ENCODE data around the gene COL11A2. TPM values are rescaled to one million over a fixed set of nuclear protein-coding genes. Genes with fewer than 3 reads are reported as not detected.
"Not testable (repeated sequence)": the region's sequence is repeated elsewhere in the genome, so short reads cannot be mapped to it uniquely, and the experiment has no call there.

Gene COL11A2
- polyA plus RNA-seq, 5 donors = 3.0 to 10.8 (median 3.8) TPM

DNA sequence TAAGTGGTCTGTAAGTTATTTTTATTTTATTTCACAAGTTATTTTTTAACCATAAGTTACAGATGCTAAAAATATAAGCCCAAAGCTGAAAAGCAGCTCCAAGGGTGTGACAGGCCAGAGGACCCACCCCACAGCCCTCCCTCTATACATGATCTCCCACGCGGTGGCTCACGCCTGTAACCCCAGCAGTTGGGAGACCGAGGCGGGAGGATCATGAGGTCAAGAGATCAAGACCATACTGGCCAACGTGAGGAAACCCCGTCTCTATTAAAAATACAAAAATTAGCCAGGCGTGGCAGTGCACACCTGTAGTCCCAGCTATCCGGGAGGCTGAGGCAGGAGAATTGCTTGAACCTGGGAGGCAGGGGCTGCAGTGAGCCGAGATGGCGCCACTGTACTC, 32.2 kb downstream of the COL11A2 start:
- DNase-seq = no peak

DNA sequence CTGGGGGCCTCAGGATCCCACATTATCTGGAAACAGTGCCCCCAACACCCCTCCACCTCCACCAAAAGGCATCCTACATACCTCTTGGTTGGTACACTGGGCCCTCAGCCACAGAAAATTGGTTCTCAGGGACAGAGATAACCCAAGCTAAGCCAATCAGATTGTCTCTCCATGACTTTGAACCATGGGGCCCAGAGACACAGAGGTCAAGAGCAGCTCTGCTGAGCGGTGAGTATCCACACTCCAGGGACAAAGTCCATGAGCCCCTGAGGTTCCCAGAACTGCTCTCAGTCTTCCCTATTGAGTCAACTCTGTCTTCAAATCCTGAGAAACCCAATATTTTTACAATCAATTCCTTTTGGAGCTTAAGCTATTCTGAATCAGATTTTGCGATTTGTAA, 35.3 kb downstream of the COL11A2 start:
- DNase-seq = no peak

DNA sequence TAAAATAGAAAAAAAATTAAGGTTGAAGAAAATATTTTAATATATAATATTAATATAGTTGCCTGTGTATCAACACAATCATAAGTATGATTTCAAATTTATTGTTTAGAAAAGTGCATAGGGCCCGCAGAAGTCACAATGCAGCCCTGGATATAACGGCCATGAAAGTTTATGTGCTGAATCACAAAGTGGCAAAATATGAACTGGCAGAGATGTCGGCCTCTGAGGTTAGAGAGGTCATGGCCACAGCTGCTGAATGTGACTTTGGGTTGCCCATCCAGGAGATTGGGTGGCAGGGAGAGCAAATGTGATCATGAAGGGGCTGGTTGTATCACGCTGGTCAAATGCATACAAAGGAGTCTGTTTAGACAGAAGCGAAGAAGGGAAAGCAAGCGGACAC, 35.7 kb downstream of the COL11A2 start:
- no peak for DNase-seq

DNA sequence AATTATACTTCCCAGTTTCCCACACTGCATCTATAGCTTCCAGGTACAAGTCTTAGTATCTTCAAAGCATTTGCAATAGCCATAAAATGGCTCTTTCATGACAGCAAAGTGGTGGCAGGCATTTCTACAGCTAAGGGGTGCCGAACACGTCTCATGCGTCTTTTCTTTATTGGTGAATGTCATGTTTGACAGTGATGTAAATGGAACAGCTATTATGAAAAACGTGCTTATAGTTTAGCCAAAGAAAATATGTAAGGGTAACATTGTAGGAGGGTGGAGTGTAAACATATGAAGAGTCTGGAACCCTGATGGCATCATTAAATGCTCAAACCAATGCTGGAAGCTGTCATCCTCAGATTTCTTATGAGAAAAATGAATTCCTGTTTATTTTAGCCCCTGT, 37.9 kb downstream of the COL11A2 start:
- DNase-seq = no peak

DNA sequence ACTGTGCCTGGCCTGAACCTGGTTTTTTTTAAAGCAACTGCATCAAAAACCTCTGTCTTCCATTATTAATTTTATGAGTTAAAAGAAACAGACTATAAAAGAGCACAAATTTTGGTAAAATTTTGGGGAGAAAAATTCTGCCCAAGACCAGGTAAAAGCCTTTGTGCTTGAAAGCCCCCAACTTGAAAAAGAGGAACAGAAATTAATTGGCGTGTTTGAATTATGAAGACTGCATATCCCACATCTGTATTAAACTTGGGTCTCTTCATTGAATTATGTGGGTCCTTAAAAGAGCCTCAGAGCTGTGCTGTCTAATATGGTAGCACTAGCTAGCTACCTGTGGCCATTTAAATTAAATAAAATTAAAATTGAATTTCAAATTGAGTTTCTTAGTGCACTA, 41.2 kb downstream of the COL11A2 start:
- DNase-seq = no peak

DNA sequence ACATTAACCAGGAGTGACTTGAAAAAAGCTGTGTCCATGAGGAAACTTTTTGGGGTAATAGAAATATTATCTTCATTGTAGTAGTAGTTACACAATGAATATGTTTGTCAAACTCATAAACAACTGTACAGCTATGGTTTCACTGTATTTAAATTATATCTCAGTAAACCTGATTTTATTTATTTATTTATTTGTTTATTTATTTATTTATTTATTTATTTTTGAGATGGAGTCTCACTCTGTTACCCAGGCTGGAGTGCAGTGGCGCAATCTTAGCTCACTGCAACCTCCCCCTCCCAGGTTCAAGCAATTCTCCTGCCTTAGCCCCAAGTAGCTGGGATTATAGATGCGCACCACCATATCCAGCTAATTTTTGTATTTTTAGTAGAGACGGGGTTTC, 41.7 kb downstream of the COL11A2 start:
- DNase-seq = not testable (repeated sequence)

DNA sequence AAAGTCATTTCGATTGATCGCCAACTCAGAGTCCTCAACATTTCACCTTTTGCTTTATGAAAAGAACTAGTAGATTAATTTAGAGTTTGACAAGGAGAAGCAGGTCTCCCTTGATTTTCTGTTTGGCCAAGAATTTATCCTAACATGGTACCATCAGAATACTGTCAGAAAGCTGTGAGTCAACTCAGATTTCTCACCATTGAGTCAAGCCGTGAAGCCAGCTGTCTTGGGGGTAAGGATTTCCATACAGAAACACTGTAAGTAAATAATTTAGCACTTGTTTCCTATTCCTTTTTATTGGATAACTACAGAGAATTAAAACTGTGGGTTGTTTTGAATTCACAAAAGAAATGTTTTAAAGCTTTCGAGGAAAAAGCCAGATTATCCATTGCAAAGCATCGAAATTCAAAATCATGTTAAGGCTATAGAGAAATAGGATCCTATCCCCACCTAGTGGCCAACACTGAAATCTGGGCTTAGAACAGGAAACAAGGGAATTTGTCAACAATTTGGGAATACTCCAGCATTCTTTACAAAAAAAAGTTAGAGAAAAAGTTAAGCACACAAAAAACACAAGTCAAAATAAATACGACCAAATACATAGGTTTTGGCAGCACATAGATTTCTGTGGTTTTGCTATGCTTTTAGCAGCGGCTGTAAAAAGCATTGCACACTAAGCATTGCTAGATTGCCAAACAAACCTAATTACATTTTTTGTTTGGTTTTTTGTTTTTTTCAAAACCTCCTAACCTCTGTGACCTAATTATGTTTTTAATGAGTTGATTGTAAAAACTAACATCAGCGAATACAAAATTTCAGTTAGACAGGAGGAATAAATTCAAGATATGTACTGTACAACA, 44.2 kb downstream of the COL11A2 start:
- DNase-seq = peak; percentile 65 to 75

DNA sequence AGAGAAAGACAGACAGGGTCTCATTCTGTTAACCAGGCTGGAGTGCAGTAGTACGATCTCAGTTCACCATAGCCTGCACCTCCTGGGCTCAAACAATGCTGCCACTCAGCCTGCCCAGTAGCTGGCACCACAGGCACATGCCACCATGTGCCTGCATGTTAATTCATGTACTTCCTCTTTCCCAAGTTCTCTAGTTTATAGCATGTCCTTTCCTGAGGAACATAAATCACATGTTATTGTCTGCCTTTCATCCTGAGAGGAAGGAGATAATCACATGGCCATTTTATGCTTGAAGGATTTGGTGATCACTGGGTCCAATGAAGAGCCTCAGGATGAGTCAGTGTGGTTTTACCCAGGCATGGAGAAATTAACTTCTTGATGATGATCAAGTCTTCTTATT, 47.9 kb downstream of the COL11A2 start:
- no peak for DNase-seq

DNA sequence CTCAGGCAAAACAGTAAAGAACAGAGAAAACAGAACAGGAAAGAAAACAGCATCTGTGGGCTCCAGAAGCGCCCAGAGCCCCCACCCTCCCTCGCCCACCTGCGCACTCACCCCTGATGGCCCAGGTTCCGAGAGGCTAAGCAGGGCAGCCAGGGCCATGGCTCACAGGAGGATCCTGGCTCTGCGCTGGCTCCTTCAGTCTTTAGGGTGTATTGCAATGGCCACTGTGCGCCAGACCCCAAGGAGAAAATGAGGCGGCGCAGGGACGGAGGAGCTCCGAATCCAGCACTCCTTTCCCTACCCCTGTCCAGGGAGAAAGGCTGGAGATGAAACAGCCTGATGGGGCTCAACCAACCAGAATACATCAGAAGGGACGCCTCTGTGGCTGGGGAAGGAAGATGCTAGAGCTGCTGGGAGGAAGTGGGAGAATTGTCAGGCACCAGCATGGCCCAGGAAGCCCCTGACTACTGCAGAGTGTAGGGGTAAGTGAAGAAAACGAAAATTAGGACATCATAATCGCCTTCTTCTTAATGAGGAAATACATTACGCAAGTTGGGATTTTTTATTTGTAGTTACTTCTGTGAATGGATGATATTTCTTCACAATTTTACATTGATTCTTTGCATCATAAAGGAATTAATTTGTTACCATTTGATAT, 49.0 kb downstream of the COL11A2 start:
- DNase-seq = no peak

DNA sequence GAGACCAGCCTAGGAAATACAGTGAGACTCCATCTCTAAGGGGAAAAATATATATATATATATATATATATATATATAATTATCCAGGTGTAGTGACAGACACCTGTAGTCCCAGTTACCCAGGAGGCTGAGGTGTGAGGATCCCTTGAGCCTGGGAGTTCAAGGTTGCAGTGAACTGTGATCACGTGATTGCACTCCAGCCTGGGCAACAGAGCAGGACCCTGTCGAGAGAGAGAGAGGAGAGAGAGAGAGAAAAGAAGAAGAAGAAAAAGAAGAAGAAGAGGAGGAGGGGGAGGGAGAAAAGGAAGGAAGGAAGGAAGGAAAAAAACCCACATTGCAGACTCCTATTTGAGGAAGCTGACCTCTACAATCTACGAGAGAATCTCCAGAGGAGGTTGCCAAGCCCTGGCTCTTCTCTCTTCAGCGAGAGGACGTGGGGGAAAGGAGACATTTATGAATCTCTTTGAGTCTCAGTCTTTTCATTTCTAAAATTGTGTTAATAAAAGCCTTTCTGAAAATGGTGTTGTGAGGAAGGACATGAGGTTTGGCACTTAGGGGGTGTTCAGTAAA, 49.7 kb downstream of the COL11A2 start:
- DNase-seq = no peak

DNA sequence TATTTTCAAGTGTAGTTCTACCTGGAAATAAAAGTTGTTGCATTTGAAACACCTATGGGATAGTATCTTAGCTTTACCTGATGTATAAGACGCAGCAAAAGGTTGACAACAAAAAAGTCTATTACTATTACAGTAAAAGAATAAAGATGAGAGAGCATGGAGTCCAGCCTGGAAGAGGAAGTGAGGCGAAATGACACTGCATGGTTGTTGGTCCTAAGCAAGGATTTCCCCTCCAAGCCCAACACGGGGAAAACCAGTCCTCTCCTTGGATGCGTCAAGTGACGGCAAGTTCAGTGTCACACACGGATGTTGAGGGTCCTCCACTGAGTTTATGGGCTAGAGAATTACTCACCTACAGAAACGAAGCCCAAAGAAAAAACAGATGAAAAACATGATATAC, 51.7 kb downstream of the COL11A2 start:
- no peak for DNase-seq

DNA sequence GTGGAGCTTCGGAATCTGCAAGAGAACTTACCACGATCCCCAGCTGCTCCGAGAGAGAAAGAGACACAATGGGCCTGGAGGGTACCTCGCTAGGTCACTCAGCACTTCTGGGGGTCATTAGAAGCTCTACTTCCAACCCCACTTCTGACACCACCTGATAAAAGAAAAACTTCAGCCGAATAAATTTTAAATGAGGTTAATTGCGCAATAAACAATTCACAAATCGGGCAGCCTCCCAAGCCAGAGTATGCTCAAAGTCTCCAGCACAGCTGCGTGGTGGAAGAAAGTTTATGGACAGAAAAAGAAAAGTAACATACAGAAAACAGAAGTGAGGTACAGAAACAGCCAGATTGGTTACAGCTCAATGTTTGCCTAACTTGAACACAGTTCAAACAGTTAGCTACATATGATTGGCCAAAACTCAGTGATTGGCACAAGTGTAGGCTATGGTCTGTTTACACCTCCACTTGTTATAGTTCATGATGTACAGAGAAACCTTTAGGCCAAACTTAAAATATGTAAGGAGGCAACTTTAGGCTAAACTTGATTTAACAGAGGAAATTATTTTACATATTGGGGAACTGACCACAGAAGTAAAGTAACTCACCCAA, 52.6 kb downstream of the COL11A2 start:
- DNase-seq = no peak

DNA sequence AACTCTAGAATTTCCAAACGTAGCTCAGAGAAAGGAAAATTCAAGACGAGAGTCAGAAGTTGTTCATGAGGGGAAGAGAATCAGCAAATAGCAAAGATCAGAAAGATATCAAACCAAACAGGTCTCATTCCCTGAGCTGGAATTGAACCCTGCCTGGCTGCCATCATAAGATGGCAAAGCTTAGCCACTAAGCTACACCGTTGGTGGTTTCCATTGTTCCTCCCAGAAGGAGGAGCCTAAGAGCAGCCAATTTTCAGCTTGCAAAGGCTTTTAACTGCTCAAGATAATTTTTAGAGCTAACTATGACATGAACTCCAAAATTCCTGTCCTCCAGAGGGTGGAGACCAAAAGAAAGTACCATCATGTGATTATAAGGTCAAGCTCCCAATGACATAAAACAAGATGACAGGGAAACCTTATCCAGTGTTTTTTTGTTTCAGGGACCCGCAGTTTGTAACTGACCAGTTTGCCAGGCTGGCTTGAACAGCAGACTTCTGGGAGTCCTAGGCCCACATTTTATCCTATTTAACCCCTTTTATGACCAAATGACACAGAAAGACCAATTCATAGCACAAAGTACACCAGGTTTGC, 55.9 kb downstream of the COL11A2 start:
- no peak for DNase-seq

DNA sequence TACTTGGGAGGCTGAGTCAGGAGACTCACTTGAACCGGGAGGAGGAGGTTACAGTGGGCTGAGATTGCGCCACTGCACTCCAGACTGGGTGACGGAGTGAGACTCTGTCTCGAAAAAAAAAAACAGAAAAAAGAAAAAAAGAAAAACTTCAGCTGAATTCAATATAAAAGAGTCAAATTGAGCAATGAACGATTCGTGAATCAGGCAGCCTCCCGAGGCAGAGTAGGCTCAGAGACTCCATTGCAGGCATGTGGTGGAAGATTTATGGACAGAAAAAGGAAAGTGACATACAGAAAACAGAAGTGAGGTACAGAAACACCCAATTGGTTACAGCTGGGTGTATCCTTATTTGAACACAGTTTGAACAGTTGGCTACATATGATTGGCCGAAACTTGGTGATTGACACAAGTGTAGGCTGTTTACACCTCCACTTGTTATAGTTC, 60.2 kb downstream of the COL11A2 start:
- no peak for DNase-seq

DNA sequence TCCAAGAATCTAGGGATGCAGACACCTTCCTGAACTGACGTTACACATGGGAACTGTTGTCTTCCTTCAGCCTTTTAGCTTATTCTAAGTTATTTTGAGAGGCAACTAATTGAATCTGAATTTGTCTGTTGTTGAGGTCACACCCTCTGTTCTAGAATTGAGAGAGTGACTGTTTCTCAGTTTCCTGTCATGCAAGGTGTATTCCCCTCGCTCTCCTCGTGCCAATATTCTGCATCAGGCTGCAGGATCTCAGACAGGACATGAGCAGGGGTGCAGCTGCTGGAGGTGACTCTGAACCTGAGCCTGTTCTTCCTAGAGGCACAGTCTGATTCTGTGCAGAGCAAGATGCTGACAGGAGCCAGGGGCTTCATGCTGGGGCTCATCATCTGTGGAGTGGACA, 63.9 kb downstream of the COL11A2 start:
- no peak for DNase-seq

DNA sequence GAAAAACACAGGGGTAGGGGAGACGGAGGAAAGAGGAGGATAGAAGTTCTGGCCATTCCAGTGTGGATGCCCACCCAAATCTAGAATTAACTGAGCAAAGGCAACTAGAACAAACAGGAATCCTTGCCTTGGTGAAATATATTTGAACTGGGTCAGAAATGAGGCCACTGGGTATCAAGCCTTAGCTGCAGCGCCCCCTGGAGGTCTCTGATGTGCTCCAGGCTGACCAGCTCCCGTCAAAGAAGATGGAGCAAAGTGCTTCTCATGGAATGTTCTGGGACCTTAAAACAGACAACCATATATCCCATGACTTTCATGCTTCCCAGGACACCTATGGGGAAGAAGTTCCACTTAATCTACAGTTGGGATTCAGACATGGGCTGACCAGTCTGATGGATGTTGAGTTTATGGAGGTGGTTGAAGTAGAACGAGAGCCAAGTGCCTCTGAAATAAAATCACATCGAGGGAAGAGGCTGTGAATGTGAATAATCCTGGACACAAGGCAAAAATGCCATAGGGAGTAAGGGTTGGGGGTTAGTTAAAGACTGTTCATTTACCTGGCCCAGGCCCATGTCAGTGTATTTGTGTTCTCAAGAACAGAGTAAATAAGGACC, 66.1 kb downstream of the COL11A2 start:
- no peak for DNase-seq

DNA sequence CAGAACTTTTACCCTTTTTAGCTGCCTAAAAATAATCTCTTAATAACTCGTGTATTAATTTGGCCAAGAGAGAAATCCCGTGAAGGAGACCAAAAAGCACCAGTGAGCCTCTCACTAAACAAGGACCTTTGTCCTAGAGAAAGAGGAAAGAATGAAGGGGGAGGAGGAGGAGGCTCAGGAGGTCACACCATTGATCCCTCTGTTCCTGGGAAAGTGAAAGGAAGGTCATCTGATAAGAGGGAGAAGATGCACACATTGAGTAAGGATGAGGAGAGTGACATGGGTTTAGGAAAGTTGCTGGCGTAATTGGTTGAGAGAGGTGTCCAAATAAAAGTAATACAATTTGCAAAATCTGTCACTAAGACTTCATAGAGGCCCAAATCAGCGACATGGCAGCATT, 67.3 kb downstream of the COL11A2 start:
- DNase-seq = no peak

DNA sequence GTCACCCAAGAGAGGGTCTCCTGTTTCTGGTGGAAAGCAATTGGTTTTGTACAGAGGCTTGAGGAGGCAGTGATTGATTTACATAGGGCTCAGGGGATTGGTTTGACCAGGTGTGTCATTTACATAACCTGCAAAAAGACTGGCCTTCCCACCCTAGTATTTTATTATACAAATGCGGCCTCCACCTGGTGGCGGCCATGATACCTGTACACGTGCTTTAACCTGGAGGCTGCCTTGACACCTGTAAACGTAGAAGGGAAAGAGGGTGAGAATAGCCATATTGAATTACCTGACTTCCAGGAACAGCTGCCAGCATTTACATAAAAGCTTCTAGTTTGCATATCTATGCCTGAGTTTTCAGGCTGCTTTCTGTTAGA, 67.8 kb downstream of the COL11A2 start:
- DNase-seq = no peak

DNA sequence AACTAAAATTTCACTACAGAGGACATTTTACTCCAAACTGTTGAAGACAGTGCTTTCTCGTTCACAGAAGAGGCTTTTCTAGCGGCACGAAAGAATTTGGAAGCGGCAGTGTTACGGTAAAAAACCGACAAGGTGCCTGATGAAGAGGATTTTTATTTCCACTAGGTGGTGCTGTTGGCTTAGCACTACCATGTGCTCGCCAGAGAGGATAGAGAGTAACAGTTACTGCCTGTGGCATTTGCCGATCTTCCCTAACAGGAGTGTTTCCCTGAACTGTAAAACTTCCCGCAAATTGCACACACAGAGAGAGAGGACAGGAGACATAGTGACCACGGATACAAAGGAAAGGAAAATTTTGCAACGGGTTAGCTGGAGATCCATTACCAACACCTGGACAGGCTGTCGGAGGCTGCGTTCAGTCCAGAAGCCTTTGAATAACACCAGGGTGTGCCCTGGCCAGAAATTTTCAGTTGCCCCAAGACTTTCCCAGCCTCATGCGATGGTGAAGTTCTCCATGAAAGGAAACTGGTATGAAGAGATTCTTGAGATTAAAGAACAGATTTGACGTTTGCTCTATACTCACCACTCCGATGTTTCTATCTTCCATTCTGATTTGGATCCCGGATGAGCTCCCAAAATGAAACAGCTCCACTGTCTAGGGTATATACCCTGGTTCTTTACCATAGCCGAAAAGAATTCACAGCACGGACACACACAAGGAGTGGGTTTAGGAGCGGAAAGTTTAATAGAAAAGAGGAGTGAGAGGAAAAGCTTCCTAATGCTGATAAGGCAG, 68.3 kb downstream of the COL11A2 start:
- DNase-seq = no peak

DNA sequence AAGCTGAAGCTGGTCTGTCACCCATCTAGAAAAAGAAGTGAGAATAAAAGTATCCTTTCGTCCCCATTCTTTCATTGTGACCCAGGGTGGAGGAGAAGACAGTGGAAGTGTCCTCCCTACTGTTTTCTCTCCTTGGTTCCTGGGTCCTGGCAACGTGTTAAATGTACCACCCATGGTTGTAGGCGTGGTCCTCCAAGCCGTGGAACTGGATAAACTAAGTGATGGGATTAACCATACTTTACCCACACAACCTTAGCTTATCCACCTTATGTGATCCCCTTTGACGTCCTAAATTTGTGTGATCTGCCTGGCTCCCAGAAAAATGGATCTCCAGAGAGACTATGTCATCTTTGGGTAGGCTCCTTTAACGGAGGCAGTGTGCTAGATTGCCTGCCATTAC, 69.1 kb downstream of the COL11A2 start:
- DNase-seq = no peak

DNA sequence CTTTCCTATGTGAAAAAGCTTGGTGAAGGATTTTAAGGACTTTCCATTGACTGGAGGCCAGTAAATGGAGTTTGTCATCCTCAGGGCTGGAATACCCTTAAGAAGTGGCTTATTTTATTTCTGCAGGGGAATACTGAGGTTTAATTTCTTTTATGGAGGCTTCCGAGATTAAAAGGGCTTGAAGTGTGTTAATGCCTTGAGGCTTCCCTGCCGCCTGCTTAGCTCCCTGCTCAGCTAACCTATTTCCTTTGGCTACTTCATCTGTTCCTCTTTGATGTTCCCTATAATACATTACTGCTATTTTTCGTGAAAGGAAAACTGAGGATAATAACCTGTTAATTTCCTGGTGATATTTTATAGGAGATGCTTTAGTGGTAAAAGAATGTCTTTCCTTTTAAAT, 72.3 kb downstream of the COL11A2 start:
- DNase-seq = no peak
